A549 (cell line): ENCODE results near the gene BPIFB1. TPM values are rescaled to one million over a fixed set of nuclear protein-coding genes. Genes with fewer than 3 reads are reported as not detected.

Experiments used
- ATAC-seq, 2 experiments: fragments of 200-7000 bp in 1 of 2; fragments of >200 bp in 1 of 2; cut with Nextera tagmentation in 1 of 2; cut with Tn5 transposase in 1 of 2; 3 replicates each; pipeline versions ENCODE4 v1.8.0 to v1.9.1; 2018 to 2020; ENCODE audit warnings: mild to moderate bottlenecking in 1 of 2, moderate library complexity in 1 of 2
- CTCF ChIA-PET: fragments of 300-600 bp; sonication (Branson Sonifier 250); formaldehyde crosslinking; extraction: SDS; loops from one replicate; lab custom pipeline; 2021; ENCODE audit warnings: antibody characterized with exemption, inconsistent platforms; lab: Yijun Ruan, JAX
- POLR2A ChIA-PET: fragments of 350-600 bp; formaldehyde crosslinking; extraction: SDS; loops from one replicate; lab custom pipeline; 2021; ENCODE audit warnings: antibody characterized with exemption, inconsistent platforms; lab: Yijun Ruan, JAX
- DNase-seq, 2 experiments: peaks; one replicate each; pipeline versions ENCODE4 v3.0.0 to v3.0.0-alpha.2; 2011 to 2016; ENCODE audit warnings: low read depth in 1 of 2, low spot score in 1 of 2
- FAIRE-seq: peaks from 2 replicates; lab custom pipeline; 2011; peaks lifted over from hg19 to GRCh38; lab: Jason Lieb, UNC
- H3K27ac ChIP-seq, 2 experiments: fragments of >200 bp; sonication (Bioruptor Twin); formaldehyde crosslinking; 3 replicates each; pipeline ENCODE4 v1.5.1; 2016 to 2017
- H3K4me1 ChIP-seq: fragments of >200 bp; sonication (Bioruptor Twin); formaldehyde crosslinking; 3 replicates; pipeline ENCODE4 v1.6.1; 2016
- H3K4me2 ChIP-seq: fragments of >200 bp; sonication (Bioruptor Twin); formaldehyde crosslinking; 3 replicates; pipeline ENCODE4 v1.6.1; 2016
- H3K4me3 ChIP-seq: fragments of >200 bp; sonication (Bioruptor Twin); formaldehyde crosslinking; 3 replicates; pipeline ENCODE4 v1.5.1; 2016
- H3K9me3 ChIP-seq: fragments of >200 bp; sonication (Bioruptor Twin); formaldehyde crosslinking; 3 replicates; pipeline ENCODE4 v1.6.1; 2016
- CBX8 ChIP-seq: fragments of 200-600 bp; sonication (generic); IDR thresholded peaks from 2 replicates; pipeline ENCODE4 v1.6.1; 2016
- CHD2 ChIP-seq: fragments of 150-350 bp; IDR thresholded peaks from 2 replicates; pipeline ENCODE4 v1.6.1; 2014; ENCODE audit warnings: low read length; ENCODE audit not compliant: partially characterized antibody
- CHD4 ChIP-seq: fragments of 200-600 bp; sonication (generic); IDR thresholded peaks from 2 replicates; pipeline ENCODE4 v1.6.1; 2016; ENCODE audit warnings: antibody characterized with exemption, mild to moderate bottlenecking, borderline replicate concordance
- EHMT2 ChIP-seq: fragments of 200-600 bp; sonication (generic); IDR thresholded peaks from 2 replicates; pipeline ENCODE4 v1.6.1; 2016; ENCODE audit warnings: antibody characterized with exemption, low read depth, mild to moderate bottlenecking, moderate library complexity
- ESRRA ChIP-seq: fragments of 150-350 bp; IDR thresholded peaks from 2 replicates; pipeline ENCODE4 v1.6.1; 2014; ENCODE audit warnings: mild to moderate bottlenecking, low read length, borderline replicate concordance
- FOSB ChIP-seq: fragments of 250-450 bp; sonication (Bioruptor Pico); IDR thresholded peaks from 2 replicates; pipeline ENCODE4 v1.5.0; 2020; ENCODE audit warnings: mild to moderate bottlenecking, moderate library complexity
- FOSL2 ChIP-seq, 2 experiments: fragments of 450-650 bp in 1 of 2; fragments of >200 bp in 1 of 2; sonication (Bioruptor Twin) in 1 of 2; formaldehyde crosslinking; IDR thresholded peaks; 2 replicates each; pipeline versions ENCODE4 v1.5.0 to v1.6.1; 2016 to 2020; ENCODE audit warnings: mild to moderate bottlenecking in 1 of 2, moderate library complexity in 1 of 2
- FOXS1 ChIP-seq: fragments of 250-450 bp; sonication (Bioruptor Pico); IDR thresholded peaks from 2 replicates; pipeline ENCODE4 v1.5.0; 2020; ENCODE audit warnings: mild to moderate bottlenecking, moderate library complexity
- GATA3 ChIP-seq: IDR thresholded peaks from 2 replicates; pipeline ENCODE4 v1.6.1; 2012; ENCODE audit warnings: borderline replicate concordance
- HMGXB4 ChIP-seq: fragments of 250-450 bp; sonication (Bioruptor Pico); IDR thresholded peaks from 2 replicates; pipeline ENCODE4 v1.5.0; 2021; ENCODE audit warnings: mild to moderate bottlenecking, moderate library complexity, borderline replicate concordance
- HOXB13 ChIP-seq: fragments of 250-450 bp; sonication (Bioruptor Pico); IDR thresholded peaks from 2 replicates; pipeline ENCODE4 v1.5.0; 2020; ENCODE audit warnings: low read depth, mild to moderate bottlenecking, moderate library complexity
- KDM5A ChIP-seq: fragments of 200-600 bp; sonication (generic); IDR thresholded peaks from 2 replicates; pipeline ENCODE4 v1.6.1; 2016; ENCODE audit warnings: antibody characterized with exemption, mild to moderate bottlenecking
- MAFK ChIP-seq: fragments of 450-650 bp; IDR thresholded peaks from 2 replicates; pipeline ENCODE4 v1.6.1; 2014; ENCODE audit not compliant: partially characterized antibody
- MAZ ChIP-seq: fragments of 150-350 bp; IDR thresholded peaks from 2 replicates; pipeline ENCODE4 v1.6.1; 2014; ENCODE audit warnings: antibody characterized with exemption, low read depth, low read length, borderline replicate concordance
- NFE2L2 ChIP-seq: fragments of 150-350 bp; conservative IDR thresholded peaks from 2 replicates; pipeline ENCODE4 v1.6.1; 2014; ENCODE audit warnings: low read length
- PBX3 ChIP-seq: IDR thresholded peaks from 2 replicates; pipeline ENCODE4 v1.6.1; 2012
- RAD21 ChIP-seq, 2 experiments: fragments of >200 bp in 1 of 2; sonication (Bioruptor Twin) in 1 of 2; formaldehyde crosslinking in 1 of 2; IDR thresholded peaks in 1 of 2; conservative IDR thresholded peaks in 1 of 2; 2 replicates in 1 of 2; 3 replicates in 1 of 2; pipeline ENCODE4 v1.6.1; 2012 to 2018; ENCODE audit warnings: inconsistent platforms in 1 of 2
- RFX5 ChIP-seq: fragments of 450-650 bp; IDR thresholded peaks from 2 replicates; pipeline ENCODE4 v1.7.1; 2014; ENCODE audit warnings: antibody characterized with exemption, mild to moderate bottlenecking, moderate library complexity
- SMC3 ChIP-seq: fragments of >200 bp; sonication (Bioruptor Twin); formaldehyde crosslinking; IDR thresholded peaks from 3 replicates; pipeline ENCODE4 v1.6.1; 2018; ENCODE audit warnings: inconsistent platforms
- TP53 ChIP-seq: fragments of 250-450 bp; sonication (Bioruptor Pico); IDR thresholded peaks from 2 replicates; pipeline ENCODE4 v1.5.0; 2021; ENCODE audit warnings: mild to moderate bottlenecking, moderate library complexity
- USF2 ChIP-seq: fragments of 450-650 bp; IDR thresholded peaks from 2 replicates; pipeline ENCODE4 v1.6.1; 2014; ENCODE audit warnings: antibody characterized with exemption
- ZC3H11A ChIP-seq: fragments of 450-650 bp; IDR thresholded peaks from 2 replicates; pipeline ENCODE4 v1.6.1; 2014; ENCODE audit warnings: antibody characterized with exemption, mild to moderate bottlenecking
- ZFP36 ChIP-seq: fragments of 450-650 bp; IDR thresholded peaks from 2 replicates; pipeline ENCODE4 v1.6.1; 2014; ENCODE audit warnings: borderline replicate concordance; ENCODE audit not compliant: partially characterized antibody
- WGBS: methylation state at CpG from one replicate; pipeline ENCODE4 v1.1.6; 2017; ENCODE audit errors: missing lambda C conversion rate; 5-methylcytosine and 5-hydroxymethylcytosine counted together
- polyA plus RNA-seq, 4 experiments: library from polyadenylated mRNA; depleted of rRNA in 3 of 4; stranded (reverse); fragments of >200 nt; fragmentation: RNase III in 1 of 4; extraction: RNeasy Plus Mini Kit Qiagen cat#74134 plus additional on column Dnase treatment in 1 of 4; gene quantifications; 2 replicates in 3 of 4; 3 replicates in 1 of 4; pipeline ENCODE4 v1.2.3, GENCODE V29; 2011 to 2017

BPIFB1 gene
- polyA plus RNA-seq, 2 of the 4 experiments (the other 2 are of a cell fraction), result 0.18 TPM; not detected in 1

- Histone ChIP-seq H3K9me3 (no peaks in the 10 kb centered on the region), H3K4me2 (no peak overlapping the region), H3K27ac (no peak overlapping the region), H3K4me1 (peaks cover 5% of the 10 kb centered on the region; the same call in 2 of the 3 replicates), H3K4me3 (no peak overlapping the region)
- no peak for TF ChIP-seq CHD4
- no peak for TF ChIP-seq CHD2
- TF ChIP-seq PBX3, result no peak
- no peak for TF ChIP-seq EHMT2
- no peak for TF ChIP-seq MAZ
- TF ChIP-seq NFE2L2, result no peak
- no peak for TF ChIP-seq CBX8
- TF ChIP-seq ZC3H11A, result no peak
- TF ChIP-seq FOXS1 (CRISPR knock-in tag), result no peak
- TF ChIP-seq FOSL2 (IDR thresholded peaks at IDR 0.05), result no peak
- TF ChIP-seq FOSL2 (CRISPR knock-in tag; IDR thresholded peaks at IDR 0.05), result no peak
- no peak for TF ChIP-seq SMC3
- TF ChIP-seq ESRRA, result no peak
- no peak for TF ChIP-seq RAD21 (conservative IDR thresholded peaks at IDR 0.05 in 1 of 2, IDR thresholded peaks at IDR 0.05 in 1 of 2)
- TF ChIP-seq ZFP36, result no peak
- TF ChIP-seq TP53 (CRISPR knock-in tag), result no peak
- no peak for TF ChIP-seq RFX5
- ChIA-PET CTCF (interaction anchor here (1.1 to 1.8 kb wide), 2 partner anchors 14 to 16 kb away, joined by 3 to 8 read pairs; no protein-coding TSS in a partner anchor), POLR2A (no interaction called here)
- DNase-seq (no peak), FAIRE-seq (no peak), ATAC-seq (no peak; a peak in 2 of 6 replicates)
- WGBS, result 82% methylated on average over 9 of the region's 12 CpGs
Observed at GRCh38 chr20:33276303-33277113, 6.5 kb upstream of the BPIFB1 start.

DNA sequence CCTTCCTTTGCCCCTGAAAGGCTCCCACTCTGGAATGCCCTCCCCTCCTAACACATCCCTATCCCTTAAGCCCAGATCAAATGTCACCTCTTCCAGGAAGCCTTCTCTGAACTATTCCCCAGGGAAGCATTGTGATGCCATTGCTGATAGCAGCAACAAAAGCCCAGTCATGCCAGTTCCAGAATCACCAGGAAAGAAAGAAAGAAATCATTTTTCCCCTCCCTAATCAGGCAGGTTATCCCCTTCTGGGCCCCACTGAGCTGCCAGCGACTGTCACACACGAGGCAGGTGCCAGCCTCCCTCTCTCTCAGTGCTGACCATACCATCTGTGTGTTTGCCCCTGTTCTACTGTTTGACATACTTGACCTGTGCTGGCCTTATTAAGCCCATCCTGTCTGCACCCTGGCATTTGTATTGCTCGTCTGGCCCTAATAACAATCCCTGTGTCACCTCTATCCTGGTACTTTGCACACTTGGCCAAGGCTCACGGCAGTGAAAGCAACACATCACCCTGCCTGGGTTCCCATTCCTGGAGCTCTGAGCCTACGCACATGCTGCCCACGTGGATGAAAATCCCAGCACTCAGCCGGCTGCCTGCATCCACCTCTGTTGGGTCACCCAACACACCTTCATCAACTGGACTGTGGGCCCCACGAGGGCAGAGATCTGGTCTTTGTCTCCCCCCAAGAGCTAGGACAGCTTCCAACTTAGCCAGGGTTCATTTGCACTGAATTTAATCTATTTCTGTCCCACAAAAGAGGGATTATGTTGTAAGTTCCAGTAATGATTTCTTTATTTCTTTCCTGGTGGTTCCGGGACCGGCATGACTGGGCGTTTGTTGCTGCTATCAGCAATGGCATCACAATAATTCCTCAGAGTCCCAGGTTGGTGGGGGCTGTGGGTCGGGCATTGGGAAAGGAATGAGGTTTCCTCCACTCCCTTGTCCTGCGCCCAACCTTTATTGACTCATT, 5.3 kb upstream of the BPIFB1 start:
- CTCF ChIA-PET, result interaction anchor here (0.9 to 1.8 kb wide), 2 partner anchors 15 to 22 kb away, joined by 3 to 8 read pairs; no protein-coding TSS in a partner anchor
- 0 out of 6 replicates have a peak overlapping the region, but pooled peaks of 1 of the 2 experiments have one; percentile 27 for H3K27ac ChIP-seq
- ATAC-seq, result peak in 1 of 2 experiments; percentile 71; a peak in 3 of 6 replicates

More for the DNA sequence above, 5.3 kb upstream of the BPIFB1 start:
- no peak overlapping the region; the same call in 2 of the 3 replicates for H3K4me2 ChIP-seq
- no peak overlapping the region for H3K4me3 ChIP-seq
- 32% methylated on average over 13 of the region's 13 CpGs for WGBS
- peaks cover 5% of the 10 kb centered on the region; the same call in 2 of the 3 replicates for H3K4me1 ChIP-seq
- DNase-seq, result peak in 1 of 2 experiments; percentile 58
- no peak for FAIRE-seq
- no peak for TF ChIP-seq KDM5A
- TF ChIP-seq GATA3, result peak; percentile 20; the same call in 1 of the 2 replicates
- TF ChIP-seq FOSB (CRISPR knock-in tag), result no peak
- no peak for TF ChIP-seq HMGXB4 (CRISPR knock-in tag)
- TF ChIP-seq MAFK, result peak; percentile 40
- no peak for TF ChIP-seq CBX8
- no peak for TF ChIP-seq USF2
- no peak for TF ChIP-seq TP53 (CRISPR knock-in tag)
- no peak for TF ChIP-seq HOXB13 (CRISPR knock-in tag)
- TF ChIP-seq, all 56 proteins: peak for 2
- H3K9me3 ChIP-seq, result no peaks in the 10 kb centered on the region
- POLR2A ChIA-PET, result no interaction called here
